Gastroesophageal sphincter (tissue), 3 donors: ENCODE results near the gene PLCL1.

ENCODE experiments used
- EP300 ChIP-seq: sonication (generic); formaldehyde crosslinking; IDR thresholded peaks from one replicate; pipeline ENCODE4 v1.6.1; 2017; ENCODE audit warnings: antibody characterized with exemption, mild to moderate bottlenecking
- POLR2A ChIP-seq, 2 donors: fragments of 450-650 bp; IDR thresholded peaks; one replicate each; pipeline ENCODE4 v1.6.1; 2017; ENCODE audit warnings: antibody characterized with exemption in 2 of 2, mild to moderate bottlenecking in 2 of 2, moderate library complexity in 1 of 2
- POLR2AphosphoS5 ChIP-seq: sonication (generic); formaldehyde crosslinking; IDR thresholded peaks from one replicate; pipeline ENCODE4 v1.6.1; 2017; ENCODE audit warnings: antibody characterized with exemption
- TF ChIP-seq, protein P1 (sequence below), 4 experiments: fragments of 200-600 bp in 2 of 4; fragments of 450-650 bp in 2 of 4; sonication (generic) in 1 of 4; IDR thresholded peaks; one replicate each; pipeline ENCODE4 v1.5.1; 2017 to 2019; ENCODE audit warnings: antibody characterized with exemption in 4 of 4, mild to moderate bottlenecking in 2 of 4, moderate library complexity in 2 of 4

DNA sequence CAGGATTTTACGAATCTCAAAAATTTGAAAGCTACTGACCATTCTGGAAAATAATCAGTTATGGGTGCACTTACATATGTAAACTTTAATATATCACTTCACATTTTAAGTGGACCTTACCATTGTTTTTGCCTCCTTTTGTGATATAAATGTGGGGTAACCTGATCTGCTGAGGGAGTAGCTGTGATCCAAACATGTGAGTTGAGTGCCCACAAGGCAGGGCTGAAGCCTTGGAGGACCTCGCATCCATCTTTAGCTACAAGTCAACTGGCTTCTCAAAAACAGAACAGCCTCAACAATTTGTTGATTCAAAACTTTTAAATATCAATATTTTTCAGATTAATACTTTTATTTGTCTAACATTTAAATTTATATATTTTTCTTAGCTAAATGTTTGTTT lies 178.2 kb downstream of the PLCL1 start:
- TF ChIP-seq, protein P1, sequence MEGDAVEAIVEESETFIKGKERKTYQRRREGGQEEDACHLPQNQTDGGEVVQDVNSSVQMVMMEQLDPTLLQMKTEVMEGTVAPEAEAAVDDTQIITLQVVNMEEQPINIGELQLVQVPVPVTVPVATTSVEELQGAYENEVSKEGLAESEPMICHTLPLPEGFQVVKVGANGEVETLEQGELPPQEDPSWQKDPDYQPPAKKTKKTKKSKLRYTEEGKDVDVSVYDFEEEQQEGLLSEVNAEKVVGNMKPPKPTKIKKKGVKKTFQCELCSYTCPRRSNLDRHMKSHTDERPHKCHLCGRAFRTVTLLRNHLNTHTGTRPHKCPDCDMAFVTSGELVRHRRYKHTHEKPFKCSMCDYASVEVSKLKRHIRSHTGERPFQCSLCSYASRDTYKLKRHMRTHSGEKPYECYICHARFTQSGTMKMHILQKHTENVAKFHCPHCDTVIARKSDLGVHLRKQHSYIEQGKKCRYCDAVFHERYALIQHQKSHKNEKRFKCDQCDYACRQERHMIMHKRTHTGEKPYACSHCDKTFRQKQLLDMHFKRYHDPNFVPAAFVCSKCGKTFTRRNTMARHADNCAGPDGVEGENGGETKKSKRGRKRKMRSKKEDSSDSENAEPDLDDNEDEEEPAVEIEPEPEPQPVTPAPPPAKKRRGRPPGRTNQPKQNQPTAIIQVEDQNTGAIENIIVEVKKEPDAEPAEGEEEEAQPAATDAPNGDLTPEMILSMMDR (IDR thresholded peaks at IDR 0.05), result no peak
- TF ChIP-seq POLR2A (IDR thresholded peaks at IDR 0.05), result no peak
- TF ChIP-seq POLR2AphosphoS5, result no peak
- TF ChIP-seq EP300, result no peak
